Astrocyte of the spinal cord (primary cell): ENCODE data around the gene ZNF24.

Experiments
- DNase-seq: peaks from one replicate; pipeline ENCODE4 v3.0.0; 2011; ENCODE audit warnings: low read depth, low spot score
- H3K4me3 ChIP-seq: 2 replicates; pipeline ENCODE4 v1.5.1; 2011; ENCODE audit warnings: low read depth, mild to moderate bottlenecking, low read length, moderate library complexity
- CTCF ChIP-seq: IDR thresholded peaks from 2 replicates; pipeline ENCODE4 v1.5.1; 2012; ENCODE audit warnings: low read depth, mild to moderate bottlenecking, low read length, inconsistent platforms
- in situ Hi-C: cut with HindIII; loops from 2 replicates; pipeline ENCODE4 v1.10.0; 2017; ENCODE audit warnings: low sequenced_read_pairs

Gene ZNF24

GRCh38 chr18:35343936-35344735, at the start of gene ZNF24:
Gene ZNF24, minus strand, starts transcription at chr18:35344420. Its CDS starts 3,770 bp downstream, at chr18:35340650.
- TF ChIP-seq CTCF = no peak
- peak within 1 kb of the TSS; percentile 98 for H3K4me3 ChIP-seq
- peak; percentile 94 for DNase-seq
- in situ Hi-C loops = no loop called here

- no peak for DNase-seq
- in situ Hi-C loops = no loop called here
Observed at GRCh38 chr18:35393716-35394115, 49.5 kb upstream of the ZNF24 start.

GRCh38 chr18:35392375-35392774, 48.2 kb upstream of the ZNF24 start:
- in situ Hi-C loops = no loop called here

More at GRCh38 chr18:35393716-35394115, 49.5 kb upstream of the ZNF24 start:
- no peak for TF ChIP-seq CTCF
- H3K4me3 ChIP-seq = no peak overlapping the region

GRCh38 chr18:35390951-35391700, 46.9 kb upstream of the ZNF24 start:
- in situ Hi-C loops = no loop called here
- DNase-seq = no peak
- H3K4me3 ChIP-seq = no peak overlapping the region
- no peak for TF ChIP-seq CTCF

More at GRCh38 chr18:35392375-35392774, 48.2 kb upstream of the ZNF24 start:
- no peak overlapping the region for H3K4me3 ChIP-seq
- no peak for DNase-seq
- TF ChIP-seq CTCF = no peak

- no peak overlapping the region for H3K4me3 ChIP-seq
- in situ Hi-C loops = no loop called here
- peak; percentile 64 for DNase-seq
- no peak for TF ChIP-seq CTCF
Observed at GRCh38 chr18:35389095-35389618, 44.9 kb upstream of the ZNF24 start.

GRCh38 chr18:35387152-35387571, 42.9 kb upstream of the ZNF24 start:
- peak; percentile 17 for TF ChIP-seq CTCF
- no peak overlapping the region for H3K4me3 ChIP-seq
- DNase-seq = peak; percentile 23
- in situ Hi-C loops = no loop called here
